Hair follicular keratinocyte (primary cell): ENCODE measurements around the gene TAX1BP1. TPM values are rescaled to one million over a fixed set of nuclear protein-coding genes. Genes with fewer than 3 reads are reported as not detected.

Experiments
- total RNA-seq: library from RNA; depleted of rRNA; stranded (reverse); fragments of >200 nt; gene quantifications from 2 replicates; pipeline ENCODE4 v1.2.3, GENCODE V29; 2015

Gene TAX1BP1
- total RNA-seq = 46.7 and 47.8 TPM in 2 replicates

GRCh38 chr7:27739909-27740448, at the start of gene TAX1BP1:
Gene TAX1BP1 (plus strand): TSS chr7:27740162. CDS start chr7:27748525, 8,363 bp downstream.

Other genes starting within 250 kb of the TAX1BP1 start
- gene HIBADH, start 77.3 kb upstream of the TAX1BP1 start, total RNA-seq = 50.7 and 55.8 TPM in 2 replicates